Karpas-422 (cell line): ENCODE data around the gene IRF2. TPM values are rescaled to one million over a fixed set of nuclear protein-coding genes. Genes with fewer than 3 reads are reported as not detected.

Source experiments
- DNase-seq: peaks from one replicate; pipeline ENCODE4 v3.0.0-alpha.2; 2015
- H2AFZ ChIP-seq: fragments of 200-600 bp; sonication (generic); 2 replicates; pipeline ENCODE4 v1.6.1; 2014; ENCODE audit warnings: antibody characterized with exemption, low read length, mixed read lengths
- H3K27ac ChIP-seq: fragments of 200-600 bp; sonication (generic); 2 replicates; pipeline ENCODE4 v1.5.1; 2014; ENCODE audit warnings: mild to moderate bottlenecking, low read length, moderate library complexity
- H3K27me3 ChIP-seq: fragments of 200-600 bp; sonication (generic); 2 replicates; pipeline ENCODE4 v1.6.1; 2014; ENCODE audit warnings: low read length, mixed read lengths
- H3K36me3 ChIP-seq: fragments of 200-600 bp; sonication (generic); 2 replicates; pipeline ENCODE4 v1.6.1; 2014; ENCODE audit warnings: low read length, mixed read lengths; ENCODE audit not compliant: insufficient read depth
- H3K4me1 ChIP-seq: fragments of 200-600 bp; sonication (generic); 2 replicates; pipeline ENCODE4 v1.6.1; 2014; ENCODE audit warnings: mild to moderate bottlenecking, low read length, mixed read lengths
- H3K4me2 ChIP-seq: fragments of 200-600 bp; sonication (generic); 2 replicates; pipeline ENCODE4 v1.6.1; 2014; ENCODE audit warnings: low read length, low read depth, mild to moderate bottlenecking; ENCODE audit not compliant: poor library complexity, severe bottlenecking
- H3K4me3 ChIP-seq: fragments of 200-600 bp; sonication (generic); 2 replicates; pipeline ENCODE4 v1.5.1; 2014; ENCODE audit warnings: mild to moderate bottlenecking, antibody characterized with exemption, low read length, mixed read lengths
- H3K79me2 ChIP-seq: fragments of 200-600 bp; sonication (generic); 2 replicates; pipeline ENCODE4 v1.6.1; 2014; ENCODE audit warnings: mild to moderate bottlenecking, low read length, mixed read lengths
- H3K9ac ChIP-seq: fragments of 200-600 bp; sonication (generic); 2 replicates; pipeline ENCODE4 v1.6.0; 2014; ENCODE audit warnings: low read length
- H3K9me2 ChIP-seq: fragments of 200-600 bp; sonication (generic), shearing (Covaris generic); replicated peaks from 2 replicates; pipeline ENCODE4 v1.6.0; 2014; ENCODE audit warnings: mild to moderate bottlenecking, low read length, moderate library complexity; ENCODE audit not compliant: insufficient read depth
- H3K9me3 ChIP-seq: fragments of 300-700, 200-600 bp; sonication (generic); 2 replicates; pipeline ENCODE4 v1.6.1; 2014; ENCODE audit warnings: low read length, mixed read lengths
- H4K20me1 ChIP-seq: fragments of 200-600 bp; sonication (generic); 2 replicates; pipeline ENCODE4 v1.6.1; 2014; ENCODE audit warnings: mild to moderate bottlenecking, antibody characterized with exemption, low read length, low read depth; ENCODE audit not compliant: insufficient read depth
- total RNA-seq: library from RNA; depleted of rRNA; stranded (reverse); fragments of >200 nt; shearing (Covaris generic); gene quantifications from 2 replicates; pipeline ENCODE4 v1.2.3, GENCODE V29; 2014; ENCODE audit warnings: low replicate concordance

Gene IRF2
- total RNA-seq, 1 experiment from 2014 or later: 35.5 TPM

- no peaks in the 10 kb centered on the region for H3K79me2 ChIP-seq
- no peaks in the 10 kb centered on the region for H3K27me3 ChIP-seq
- no peak overlapping the region for H3K9ac ChIP-seq
- H3K9me3 ChIP-seq: no peaks in the 10 kb centered on the region
- H3K4me3 ChIP-seq: no peak overlapping the region
- no peak overlapping the region for H2AFZ ChIP-seq
- no peak overlapping the region for H3K27ac ChIP-seq
- no peaks in the 10 kb centered on the region for H3K36me3 ChIP-seq
- H4K20me1 ChIP-seq: no peaks in the 10 kb centered on the region
- H3K4me2 ChIP-seq: no peak overlapping the region
- no peaks in the 10 kb centered on the region for H3K9me2 ChIP-seq
- peaks cover 27% of the 10 kb centered on the region for H3K4me1 ChIP-seq
- no peak for DNase-seq
These were observed 64.2 kb downstream of the IRF2 start for GRCh38 chr4:184409911-184410692.

GRCh38 chr4:184409502-184409901, 64.8 kb downstream of the IRF2 start:
- H3K4me1 ChIP-seq: peaks cover 27% of the 10 kb centered on the region
- H2AFZ ChIP-seq: no peak overlapping the region
- no peak overlapping the region for H3K27ac ChIP-seq
- no peaks in the 10 kb centered on the region for H3K36me3 ChIP-seq
- no peaks in the 10 kb centered on the region for H3K79me2 ChIP-seq
- H3K9me3 ChIP-seq: no peaks in the 10 kb centered on the region
- no peaks in the 10 kb centered on the region for H4K20me1 ChIP-seq
- no peak overlapping the region for H3K4me2 ChIP-seq
- no peaks in the 10 kb centered on the region for H3K27me3 ChIP-seq
- no peak overlapping the region for H3K4me3 ChIP-seq
- DNase-seq: no peak
- H3K9ac ChIP-seq: no peak overlapping the region
- no peaks in the 10 kb centered on the region for H3K9me2 ChIP-seq

GRCh38 chr4:184408684-184409081, 65.7 kb downstream of the IRF2 start:
- no peak overlapping the region for H3K4me3 ChIP-seq
- no peaks in the 10 kb centered on the region for H3K79me2 ChIP-seq
- no peaks in the 10 kb centered on the region for H3K27me3 ChIP-seq
- peaks cover 27% of the 10 kb centered on the region for H3K4me1 ChIP-seq
- DNase-seq: no peak
- no peaks in the 10 kb centered on the region for H4K20me1 ChIP-seq
- no peaks in the 10 kb centered on the region for H3K36me3 ChIP-seq
- H2AFZ ChIP-seq: no peak overlapping the region
- no peaks in the 10 kb centered on the region for H3K9me3 ChIP-seq
- no peak overlapping the region for H3K9ac ChIP-seq
- no peaks in the 10 kb centered on the region for H3K9me2 ChIP-seq
- H3K4me2 ChIP-seq: no peak overlapping the region
- no peak overlapping the region for H3K27ac ChIP-seq

GRCh38 chr4:184408021-184408683, 66.2 kb downstream of the IRF2 start:
- Histone ChIP-seq H3K36me3 (no peaks in the 10 kb centered on the region), H3K27ac (peak overlapping the region; percentile 67), H3K79me2 (no peaks in the 10 kb centered on the region), H2AFZ (no peak overlapping the region), H3K9me3 (no peaks in the 10 kb centered on the region), H3K4me2 (peak overlapping the region; percentile 26), H3K9ac (no peak overlapping the region), H3K4me3 (no peak overlapping the region), H3K4me1 (peaks cover 30% of the 10 kb centered on the region), H4K20me1 (no peaks in the 10 kb centered on the region), H3K27me3 (no peaks in the 10 kb centered on the region), H3K9me2 (no peaks in the 10 kb centered on the region)
- DNase-seq: no peak

GRCh38 chr4:184406958-184407391, 67.4 kb downstream of the IRF2 start:
- H2AFZ ChIP-seq: no peak overlapping the region
- H3K9me3 ChIP-seq: no peaks in the 10 kb centered on the region
- H3K4me3 ChIP-seq: no peak overlapping the region
- H3K79me2 ChIP-seq: no peaks in the 10 kb centered on the region
- H3K4me1 ChIP-seq: peaks cover 30% of the 10 kb centered on the region
- DNase-seq: no peak
- H3K9ac ChIP-seq: no peak overlapping the region
- H3K27ac ChIP-seq: peak overlapping the region; percentile 67
- no peaks in the 10 kb centered on the region for H3K27me3 ChIP-seq
- peak overlapping the region; percentile 26 for H3K4me2 ChIP-seq
- no peaks in the 10 kb centered on the region for H4K20me1 ChIP-seq
- H3K9me2 ChIP-seq: no peaks in the 10 kb centered on the region
- no peaks in the 10 kb centered on the region for H3K36me3 ChIP-seq

- no peak overlapping the region for H3K9ac ChIP-seq
- no peaks in the 10 kb centered on the region for H3K79me2 ChIP-seq
- no peaks in the 10 kb centered on the region for H4K20me1 ChIP-seq
- H3K27ac ChIP-seq: peak overlapping the region; percentile 16; the same call in 1 of the 2 replicates
- H3K9me2 ChIP-seq: no peaks in the 10 kb centered on the region
- no peaks in the 10 kb centered on the region for H3K9me3 ChIP-seq
- no peak overlapping the region for H2AFZ ChIP-seq
- DNase-seq: no peak
- no peaks in the 10 kb centered on the region for H3K36me3 ChIP-seq
- H3K4me2 ChIP-seq: no peak overlapping the region
- peaks cover 26% of the 10 kb centered on the region for H3K4me1 ChIP-seq
- no peaks in the 10 kb centered on the region for H3K27me3 ChIP-seq
- H3K4me3 ChIP-seq: no peak overlapping the region
These were observed 70.3 kb downstream of the IRF2 start for GRCh38 chr4:184404047-184404446.

- Histone ChIP-seq H3K9me3 (no peaks in the 10 kb centered on the region), H3K27ac (peak overlapping the region; percentile 16), H3K79me2 (no peaks in the 10 kb centered on the region), H3K4me1 (peaks cover 20% of the 10 kb centered on the region), H4K20me1 (no peaks in the 10 kb centered on the region), H3K4me3 (no peak overlapping the region), H3K9ac (no peak overlapping the region), H3K4me2 (no peak overlapping the region), H3K9me2 (no peaks in the 10 kb centered on the region), H3K36me3 (no peaks in the 10 kb centered on the region), H3K27me3 (no peaks in the 10 kb centered on the region), H2AFZ (no peak overlapping the region)
- DNase-seq: no peak
These were observed 71.0 kb downstream of the IRF2 start for GRCh38 chr4:184403384-184403781.

- Histone ChIP-seq H3K4me2 (no peak overlapping the region), H3K9ac (no peak overlapping the region), H3K36me3 (no peaks in the 10 kb centered on the region), H2AFZ (no peak overlapping the region), H3K27me3 (no peaks in the 10 kb centered on the region), H3K4me1 (peaks cover 15% of the 10 kb centered on the region), H3K9me2 (no peaks in the 10 kb centered on the region), H3K9me3 (no peaks in the 10 kb centered on the region), H3K4me3 (no peak overlapping the region), H3K27ac (0 out of 2 replicates have a peak overlapping the region, but pooled peaks have one; percentile 16), H4K20me1 (no peaks in the 10 kb centered on the region), H3K79me2 (no peaks in the 10 kb centered on the region)
- DNase-seq: peak; percentile 52
These were observed 71.5 kb downstream of the IRF2 start for GRCh38 chr4:184402740-184403383.
